VCaP (cell line): ENCODE results near the gene TBL2.
"Not testable (repeated sequence)": the region's sequence is repeated elsewhere in the genome, so short reads cannot be mapped to it uniquely, and the experiment has no call there.

Experiments
- H3K27ac ChIP-seq: fragments of 450-650 bp; 2 replicates; pipeline ENCODE4 v1.5.1; 2017
- TF ChIP-seq, protein P1 (sequence below): fragments of 450-650 bp; conservative IDR thresholded peaks from 2 replicates; pipeline ENCODE4 v1.5.1; 2017; ENCODE audit warnings: mild to moderate bottlenecking, moderate library complexity

TBL2 gene

GRCh38 chr7:73557397-73558257, 20.8 kb downstream of the TBL2 start, which contains the start of gene BCL7B:
TSS of gene BCL7B (minus strand) at chr7:73557690. CDS start at chr7:73557578, 112 bp downstream.
- peak within 1 kb of the TSS; percentile 99 for H3K27ac ChIP-seq
- TF ChIP-seq, protein P1, sequence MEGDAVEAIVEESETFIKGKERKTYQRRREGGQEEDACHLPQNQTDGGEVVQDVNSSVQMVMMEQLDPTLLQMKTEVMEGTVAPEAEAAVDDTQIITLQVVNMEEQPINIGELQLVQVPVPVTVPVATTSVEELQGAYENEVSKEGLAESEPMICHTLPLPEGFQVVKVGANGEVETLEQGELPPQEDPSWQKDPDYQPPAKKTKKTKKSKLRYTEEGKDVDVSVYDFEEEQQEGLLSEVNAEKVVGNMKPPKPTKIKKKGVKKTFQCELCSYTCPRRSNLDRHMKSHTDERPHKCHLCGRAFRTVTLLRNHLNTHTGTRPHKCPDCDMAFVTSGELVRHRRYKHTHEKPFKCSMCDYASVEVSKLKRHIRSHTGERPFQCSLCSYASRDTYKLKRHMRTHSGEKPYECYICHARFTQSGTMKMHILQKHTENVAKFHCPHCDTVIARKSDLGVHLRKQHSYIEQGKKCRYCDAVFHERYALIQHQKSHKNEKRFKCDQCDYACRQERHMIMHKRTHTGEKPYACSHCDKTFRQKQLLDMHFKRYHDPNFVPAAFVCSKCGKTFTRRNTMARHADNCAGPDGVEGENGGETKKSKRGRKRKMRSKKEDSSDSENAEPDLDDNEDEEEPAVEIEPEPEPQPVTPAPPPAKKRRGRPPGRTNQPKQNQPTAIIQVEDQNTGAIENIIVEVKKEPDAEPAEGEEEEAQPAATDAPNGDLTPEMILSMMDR = no peak

DNA sequence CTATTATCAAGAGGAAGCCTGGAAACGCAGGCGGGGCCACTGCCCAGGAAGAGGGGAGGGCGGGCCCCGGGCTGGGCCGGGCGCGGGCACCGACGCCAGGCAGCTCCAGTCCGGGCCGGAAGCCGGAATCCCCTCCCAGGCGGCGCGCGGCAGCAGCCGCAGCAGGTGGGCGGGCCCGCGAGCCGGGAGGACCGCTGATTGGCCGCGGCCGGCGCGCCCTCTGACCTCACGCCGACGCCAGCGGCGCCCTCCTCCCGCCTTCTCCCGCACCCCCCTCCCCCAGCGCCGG, 21.3 kb downstream of the TBL2 start:
- H3K27ac ChIP-seq = peak overlapping the region; percentile 99
- TF ChIP-seq, protein P1 = no peak

DNA sequence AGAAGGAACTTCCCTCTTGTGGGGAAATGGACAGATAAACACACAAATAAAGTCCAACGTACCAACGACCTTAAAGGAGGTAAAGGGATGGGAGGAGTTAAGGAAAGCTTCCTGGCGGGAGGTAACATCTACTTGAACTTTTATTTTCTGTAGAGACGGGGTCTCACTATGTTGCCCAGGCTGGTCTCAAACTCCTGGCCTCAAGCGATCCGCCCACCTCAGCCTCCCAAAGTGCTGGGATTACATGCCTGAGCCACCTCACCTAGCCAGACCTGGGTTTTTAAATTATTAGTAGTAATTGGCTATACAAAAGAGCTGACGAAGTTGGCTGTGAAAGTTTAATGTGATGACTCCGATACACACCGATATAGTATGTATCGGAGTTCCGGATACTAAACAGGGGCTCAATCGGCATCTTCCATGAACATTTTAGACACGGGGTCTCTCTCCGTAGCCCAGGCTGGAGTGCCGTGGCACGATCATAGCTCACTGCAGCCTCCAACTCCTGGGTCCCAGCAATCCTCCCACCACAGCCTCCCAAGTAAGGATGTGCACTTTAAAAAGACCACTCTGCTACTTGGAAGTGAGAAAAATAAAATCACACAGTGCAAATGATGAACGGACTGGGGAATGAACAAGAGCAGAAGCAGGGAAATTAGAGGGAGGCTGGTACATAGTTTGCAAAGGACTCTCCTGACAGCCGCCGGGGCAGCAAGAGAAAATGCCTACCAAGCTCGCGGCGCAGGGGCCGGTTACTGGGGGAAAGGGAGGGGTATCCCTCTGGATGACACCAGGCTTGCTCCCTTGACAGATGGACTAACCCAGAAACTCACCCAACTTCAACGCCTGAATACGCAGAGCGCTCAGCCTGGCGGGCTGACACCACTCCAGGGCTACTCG, 21.9 kb downstream of the TBL2 start:
- H3K27ac ChIP-seq = peak overlapping the region; percentile 99
- TF ChIP-seq, protein P1 = no peak

GRCh38 chr7:73555411-73555982, 22.9 kb downstream of the TBL2 start:
- H3K27ac ChIP-seq = peak overlapping the region; percentile 99

DNA sequence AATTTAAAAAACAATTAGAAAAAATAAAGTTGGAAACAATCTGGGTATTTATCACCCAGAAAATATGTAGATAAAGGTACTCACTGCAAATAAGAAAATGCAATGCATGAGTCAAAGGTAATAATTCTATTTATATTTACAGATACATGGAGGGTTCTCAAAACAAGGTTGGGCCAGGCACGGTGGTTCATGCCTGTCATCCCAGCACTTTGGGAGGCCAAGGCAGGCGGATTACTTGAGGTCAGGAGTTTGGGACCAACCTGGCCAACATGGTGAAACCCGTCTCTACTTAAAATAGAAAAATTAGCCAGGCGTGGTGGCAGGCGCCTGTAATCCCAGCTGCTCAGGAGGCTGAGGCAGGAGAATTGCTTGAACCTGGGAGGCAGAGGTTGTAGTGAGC, 28.3 kb downstream of the TBL2 start:
- not testable (repeated sequence) for H3K27ac ChIP-seq

More at GRCh38 chr7:73555411-73555982, 22.9 kb downstream of the TBL2 start:
- TF ChIP-seq, protein P1 = no peak

DNA sequence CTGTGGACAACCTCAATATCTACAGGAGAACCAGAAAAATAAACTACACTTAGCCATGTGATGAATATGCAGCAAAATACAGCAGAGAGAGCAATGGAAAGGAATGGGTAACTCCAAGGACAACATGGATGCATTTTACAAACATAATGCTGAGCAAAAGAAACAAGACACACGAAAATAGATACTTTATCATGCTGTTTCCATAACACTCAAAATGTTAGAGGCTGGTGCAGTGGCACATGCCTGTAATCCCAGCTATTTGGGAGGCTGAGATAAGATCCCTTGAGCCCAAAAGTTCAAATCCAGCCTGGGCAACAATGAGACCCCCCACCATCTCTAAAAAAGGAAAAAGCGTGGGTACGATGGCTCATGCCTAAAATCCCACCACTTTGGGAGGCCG, 29.2 kb downstream of the TBL2 start:
- no peak overlapping the region for H3K27ac ChIP-seq
- TF ChIP-seq, protein P1 = no peak

DNA sequence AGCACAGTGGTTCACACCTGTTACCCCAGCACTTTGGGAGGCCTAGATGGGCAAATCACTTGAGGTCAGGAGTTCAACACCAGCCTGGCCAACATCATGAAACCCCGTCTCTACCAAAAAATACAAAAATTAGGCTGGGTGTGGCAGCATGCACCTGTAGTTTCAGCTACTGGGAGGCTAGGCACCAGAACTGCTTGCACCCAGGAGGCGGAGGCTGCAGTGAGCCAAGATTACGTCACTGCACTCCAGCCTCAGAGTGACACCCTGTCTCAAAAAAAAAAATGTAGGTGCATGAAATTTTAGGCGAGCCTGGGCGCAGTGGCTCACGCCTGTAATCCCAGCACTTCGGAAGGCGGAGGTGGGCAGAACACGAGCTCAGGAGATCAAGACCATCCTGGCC, 30.5 kb downstream of the TBL2 start:
- TF ChIP-seq, protein P1 = no peak
- no peak overlapping the region for H3K27ac ChIP-seq
